A549 (cell line): Measurements from ENCODE around the gene UVSSA.

ENCODE experiments used
- JUN ChIP-seq, 2 experiments: fragments of >200 bp; sonication (Bioruptor Twin); formaldehyde crosslinking; IDR thresholded peaks; 2 replicates in 1 of 2; 3 replicates in 1 of 2; pipeline ENCODE4 v1.6.1; 2016 to 2017
- MYC ChIP-seq: IDR thresholded peaks from 2 replicates; pipeline ENCODE4 v1.6.1; 2012; ENCODE audit warnings: mild to moderate bottlenecking, inconsistent platforms, low read length, improper control_type of control experiment, borderline replicate concordance
- SMC3 ChIP-seq: fragments of >200 bp; sonication (Bioruptor Twin); formaldehyde crosslinking; IDR thresholded peaks from 3 replicates; pipeline ENCODE4 v1.6.1; 2018; ENCODE audit warnings: inconsistent platforms
- TF ChIP-seq, protein P1 (sequence below): IDR thresholded peaks from 2 replicates; pipeline ENCODE4 v1.6.1; 2012
- TF ChIP-seq, protein P2 (sequence below): fragments of >200 bp; sonication (Bioruptor Twin); formaldehyde crosslinking; IDR thresholded peaks from 3 replicates; pipeline ENCODE4 v1.5.1; 2016
- TF ChIP-seq, protein P3 (sequence below): fragments of 450-650 bp; IDR thresholded peaks from 2 replicates; pipeline ENCODE4 v1.6.1; 2014; ENCODE audit warnings: antibody characterized with exemption

DNA sequence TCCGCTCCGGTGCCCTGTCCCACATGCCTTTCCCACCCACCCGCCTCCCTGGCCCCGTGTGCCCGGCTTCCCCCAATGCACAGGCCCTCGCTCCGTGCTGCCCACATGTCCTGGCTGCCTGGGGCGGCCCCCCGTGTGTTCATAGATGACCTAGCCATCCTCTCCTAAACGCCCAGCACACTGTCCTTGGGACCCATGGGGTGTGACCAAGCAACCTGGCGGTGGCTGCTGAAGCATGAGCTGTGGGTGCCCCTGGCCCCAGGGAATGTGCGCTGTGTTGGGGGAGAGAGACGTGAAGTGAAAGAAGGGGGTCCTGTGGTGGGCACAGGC lies 29.0 kb upstream of the UVSSA start:
- TF ChIP-seq MYC (no peak), JUN (IDR thresholded peaks at IDR 0.05) (no peak), SMC3 (no peak)
- TF ChIP-seq, protein P1, sequence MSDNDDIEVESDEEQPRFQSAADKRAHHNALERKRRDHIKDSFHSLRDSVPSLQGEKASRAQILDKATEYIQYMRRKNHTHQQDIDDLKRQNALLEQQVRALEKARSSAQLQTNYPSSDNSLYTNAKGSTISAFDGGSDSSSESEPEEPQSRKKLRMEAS = no peak
- TF ChIP-seq, protein P2, sequence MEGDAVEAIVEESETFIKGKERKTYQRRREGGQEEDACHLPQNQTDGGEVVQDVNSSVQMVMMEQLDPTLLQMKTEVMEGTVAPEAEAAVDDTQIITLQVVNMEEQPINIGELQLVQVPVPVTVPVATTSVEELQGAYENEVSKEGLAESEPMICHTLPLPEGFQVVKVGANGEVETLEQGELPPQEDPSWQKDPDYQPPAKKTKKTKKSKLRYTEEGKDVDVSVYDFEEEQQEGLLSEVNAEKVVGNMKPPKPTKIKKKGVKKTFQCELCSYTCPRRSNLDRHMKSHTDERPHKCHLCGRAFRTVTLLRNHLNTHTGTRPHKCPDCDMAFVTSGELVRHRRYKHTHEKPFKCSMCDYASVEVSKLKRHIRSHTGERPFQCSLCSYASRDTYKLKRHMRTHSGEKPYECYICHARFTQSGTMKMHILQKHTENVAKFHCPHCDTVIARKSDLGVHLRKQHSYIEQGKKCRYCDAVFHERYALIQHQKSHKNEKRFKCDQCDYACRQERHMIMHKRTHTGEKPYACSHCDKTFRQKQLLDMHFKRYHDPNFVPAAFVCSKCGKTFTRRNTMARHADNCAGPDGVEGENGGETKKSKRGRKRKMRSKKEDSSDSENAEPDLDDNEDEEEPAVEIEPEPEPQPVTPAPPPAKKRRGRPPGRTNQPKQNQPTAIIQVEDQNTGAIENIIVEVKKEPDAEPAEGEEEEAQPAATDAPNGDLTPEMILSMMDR = no peak
- TF ChIP-seq, protein P3, sequence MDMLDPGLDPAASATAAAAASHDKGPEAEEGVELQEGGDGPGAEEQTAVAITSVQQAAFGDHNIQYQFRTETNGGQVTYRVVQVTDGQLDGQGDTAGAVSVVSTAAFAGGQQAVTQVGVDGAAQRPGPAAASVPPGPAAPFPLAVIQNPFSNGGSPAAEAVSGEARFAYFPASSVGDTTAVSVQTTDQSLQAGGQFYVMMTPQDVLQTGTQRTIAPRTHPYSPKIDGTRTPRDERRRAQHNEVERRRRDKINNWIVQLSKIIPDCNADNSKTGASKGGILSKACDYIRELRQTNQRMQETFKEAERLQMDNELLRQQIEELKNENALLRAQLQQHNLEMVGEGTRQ = no peak
